H9 (cell line): ENCODE data around the gene CDC37. TPM values are rescaled to one million over a fixed set of nuclear protein-coding genes. Genes with fewer than 3 reads are reported as not detected.

Source experiments
- DNase-seq: peaks from one replicate; pipeline ENCODE4 v3.0.0-alpha.2; 2017
- H2AFZ ChIP-seq: one replicate; pipeline ENCODE4 v1.6.1; 2013; ENCODE audit warnings: mild to moderate bottlenecking, low read length, control low read depth, moderate library complexity
- H2AK5ac ChIP-seq: 2 replicates; pipeline ENCODE4 v1.6.1; 2013; ENCODE audit warnings: low read length, control low read depth, mixed read lengths; ENCODE audit not compliant: insufficient read length
- H2BK120ac ChIP-seq: one replicate; pipeline ENCODE4 v1.6.1; 2013; ENCODE audit warnings: low read depth, mild to moderate bottlenecking, low read length, control low read depth, inconsistent platforms; ENCODE audit not compliant: poor library complexity, severe bottlenecking
- H2BK12ac ChIP-seq: 2 replicates; pipeline ENCODE4 v1.6.1; 2013; ENCODE audit warnings: low read length, control low read depth, mixed read lengths, low read depth; ENCODE audit not compliant: insufficient read length
- H2BK15ac ChIP-seq: 2 replicates; pipeline ENCODE4 v1.6.1; 2013; ENCODE audit warnings: low read depth, low read length, control low read depth
- H2BK20ac ChIP-seq: one replicate; pipeline ENCODE4 v1.6.1; 2013; ENCODE audit warnings: low read depth, mild to moderate bottlenecking, low read length, control low read depth, inconsistent platforms; ENCODE audit not compliant: poor library complexity, severe bottlenecking
- H2BK5ac ChIP-seq: 2 replicates; pipeline ENCODE4 v1.6.1; 2013; ENCODE audit warnings: low read length, control low read depth, mixed read lengths; ENCODE audit not compliant: insufficient read length
- H3K14ac ChIP-seq: 2 replicates; pipeline ENCODE4 v1.6.1; 2013; ENCODE audit warnings: low read length, control low read depth; ENCODE audit not compliant: insufficient read depth
- H3K18ac ChIP-seq: 2 replicates; pipeline ENCODE4 v1.6.1; 2013; ENCODE audit warnings: low read depth, mild to moderate bottlenecking, mixed read lengths, low read length, control low read depth; ENCODE audit not compliant: insufficient read length
- H3K23ac ChIP-seq: 2 replicates; pipeline ENCODE4 v1.6.1; 2013; ENCODE audit warnings: low read length, control low read depth, mixed read lengths, low read depth; ENCODE audit not compliant: insufficient read length
- H3K23me2 ChIP-seq: 2 replicates; pipeline ENCODE4 v1.6.1; 2013; ENCODE audit warnings: low read depth, mild to moderate bottlenecking, mixed read lengths, low read length, control low read depth; ENCODE audit not compliant: insufficient read length, poor library complexity, severe bottlenecking
- H3K27ac ChIP-seq: 2 replicates; pipeline ENCODE4 v1.5.1; 2013; ENCODE audit warnings: low read length, control low read depth, mixed read lengths, low read depth; ENCODE audit not compliant: insufficient read length
- H3K27me3 ChIP-seq: 2 replicates; pipeline ENCODE4 v1.6.1; 2013; ENCODE audit warnings: low read length, control low read depth, inconsistent platforms; ENCODE audit not compliant: insufficient read depth
- H3K4ac ChIP-seq: 2 replicates; pipeline ENCODE4 v1.6.1; 2013; ENCODE audit warnings: low read depth, mild to moderate bottlenecking, control low read depth, inconsistent platforms, low read length, moderate library complexity
- H3K4me1 ChIP-seq: 2 replicates; pipeline ENCODE4 v1.6.1; 2013; ENCODE audit warnings: low read length, control low read depth, inconsistent platforms; ENCODE audit not compliant: insufficient read depth
- H3K4me2 ChIP-seq: 2 replicates; pipeline ENCODE4 v1.6.1; 2013; ENCODE audit warnings: low read length, control low read depth, mixed read lengths; ENCODE audit not compliant: insufficient read length, insufficient read depth
- H3K56ac ChIP-seq: 2 replicates; pipeline ENCODE4 v1.6.1; 2013; ENCODE audit warnings: low read depth, mild to moderate bottlenecking, mixed read lengths, low read length, control low read depth; ENCODE audit not compliant: insufficient read length
- H3K79me1 ChIP-seq: 2 replicates; pipeline ENCODE4 v1.6.1; 2013; ENCODE audit warnings: low read depth, mild to moderate bottlenecking, moderate library complexity, low read length, control low read depth, inconsistent platforms; ENCODE audit not compliant: insufficient read depth, poor library complexity, severe bottlenecking
- H3K79me2 ChIP-seq: 2 replicates; pipeline ENCODE4 v1.6.1; 2013; ENCODE audit warnings: low read length, control low read depth, inconsistent platforms; ENCODE audit not compliant: insufficient read depth
- H3K9ac ChIP-seq: 2 replicates; pipeline ENCODE4 v1.6.1; 2013; ENCODE audit warnings: low read length, control low read depth, mixed read lengths; ENCODE audit not compliant: insufficient read length; ENCODE audit errors: extremely low read depth
- H3K9me3 ChIP-seq: one replicate; pipeline ENCODE4 v1.6.1; 2013; ENCODE audit warnings: low read depth, low read length, inconsistent platforms; ENCODE audit not compliant: control insufficient read depth
- H3T11ph ChIP-seq: one replicate; pipeline ENCODE4 v1.6.1; 2013; ENCODE audit warnings: mild to moderate bottlenecking, low read length, control low read depth, inconsistent platforms
- H4K20me1 ChIP-seq: one replicate; pipeline ENCODE4 v1.6.1; 2013; ENCODE audit not compliant: control insufficient read depth, insufficient read length, insufficient read depth
- H4K5ac ChIP-seq: 2 replicates; pipeline ENCODE4 v1.6.1; 2013; ENCODE audit warnings: low read depth, mild to moderate bottlenecking, mixed read lengths, low read length, control low read depth; ENCODE audit not compliant: insufficient read length
- H4K8ac ChIP-seq: replicated peaks from 2 replicates; pipeline ENCODE4 v1.6.1; 2013; ENCODE audit warnings: low read length, control low read depth, mixed read lengths, low read depth; ENCODE audit not compliant: insufficient read length
- H4K91ac ChIP-seq: 2 replicates; pipeline ENCODE4 v1.6.1; 2013; ENCODE audit warnings: low read depth, mild to moderate bottlenecking, moderate library complexity, mixed read lengths, low read length, control low read depth; ENCODE audit not compliant: insufficient read length
- H3K27ac Mint-ChIP-seq, 3 experiments: 2 replicates in 2 of 3; 3 replicates in 1 of 3; pipeline ENCODE4 v1.8.0; 2020 to 2021; ENCODE audit warnings: mixed read lengths in 3 of 3, mild to moderate bottlenecking in 1 of 3, moderate library complexity in 1 of 3
- H3K27me3 Mint-ChIP-seq: 2 replicates; pipeline ENCODE4 v1.8.0; 2021; ENCODE audit warnings: low read depth, mild to moderate bottlenecking, moderate library complexity, mixed read lengths
- H3K36me3 Mint-ChIP-seq, 3 experiments: 2 replicates in 2 of 3; 3 replicates in 1 of 3; pipeline ENCODE4 v1.8.0; 2020 to 2021; ENCODE audit warnings: low read depth in 3 of 3, mixed read lengths in 3 of 3; ENCODE audit not compliant: insufficient read depth in 1 of 3
- H3K4me1 Mint-ChIP-seq, 2 experiments: 2 replicates each; pipeline ENCODE4 v1.8.0; 2020; ENCODE audit warnings: mixed read lengths in 2 of 2
- H3K4me3 Mint-ChIP-seq, 2 experiments: 2 replicates in 1 of 2; 3 replicates in 1 of 2; pipeline ENCODE4 v1.8.0; 2020 to 2021; ENCODE audit warnings: mild to moderate bottlenecking in 2 of 2, mixed read lengths in 2 of 2, moderate library complexity in 1 of 2
- H3K9me3 Mint-ChIP-seq, 2 experiments: 2 replicates in 1 of 2; 3 replicates in 1 of 2; pipeline ENCODE4 v1.8.0; 2020; ENCODE audit warnings: mild to moderate bottlenecking in 2 of 2, mixed read lengths in 2 of 2, moderate library complexity in 1 of 2
- CTCF ChIP-seq: fragments of 200-600 bp; sonication (generic); conservative IDR thresholded peaks from 3 replicates; pipeline ENCODE4 v1.8.0; 2021; ENCODE audit warnings: antibody characterized with exemption, mild to moderate bottlenecking
- WGBS: extraction: QIAGEN DNeasy Blood & Tissue Kit; methylation state at CpG from one replicate; pipeline ENCODE4 v1.1.7; 2013; ENCODE audit warnings: missing lambda C conversion rate, low lambda C conversion rate, mixed read lengths; ENCODE audit not compliant: insufficient read length; ENCODE audit errors: extremely low coverage; 5-methylcytosine and 5-hydroxymethylcytosine counted together
- total RNA-seq: library from RNA; stranded (reverse); gene quantifications from 2 replicates; pipeline ENCODE4 v1.2.1, GENCODE V29; 2021

CDC37 gene
- total RNA-seq, 1 experiment from 2014 or later, result 155 TPM

- Histone ChIP-seq H3K23ac (no peak overlapping the region), H3K4me2 (no peak overlapping the region), H3K79me2 (peaks cover 18% of the 10 kb centered on the region; the same call in 1 of the 2 replicates), H2BK20ac (no peak overlapping the region), H2BK12ac (no peak overlapping the region), H4K8ac (no peak overlapping the region), H4K20me1 (no peaks in the 10 kb centered on the region), H4K5ac (no peak overlapping the region), H2BK15ac (no peak overlapping the region), H3K27me3 (no peaks in the 10 kb centered on the region), H3K18ac (no peak overlapping the region), H3K56ac (no peak overlapping the region), H2AFZ (no peak overlapping the region), H2AK5ac (no peak overlapping the region), H3K23me2 (peaks cover 11% of the 10 kb centered on the region), H3K4ac (no peak overlapping the region), H3K4me1 (no peaks in the 10 kb centered on the region), H3K9ac (no peak overlapping the region), H4K91ac (no peak overlapping the region), H2BK120ac (no peak overlapping the region), H2BK5ac (no peak overlapping the region), H3K27ac (no peak overlapping the region), H3K79me1 (peaks cover 18% of the 10 kb centered on the region), H3T11ph (no peak overlapping the region), H3K9me3 (no peaks in the 10 kb centered on the region), H3K14ac (no peak overlapping the region)
- Mint-ChIP-seq H3K4me3 (no peak overlapping the region), H3K36me3 (peaks cover 25 to 60% (median 43%) of the 10 kb centered on the region in 3 experiments), H3K9me3 (no peaks in the 10 kb centered on the region), H3K4me1 (peaks cover 12 to 15% of the 10 kb centered on the region in 2 experiments), H3K27me3 (no peaks in the 10 kb centered on the region), H3K27ac (no peak overlapping the region)
- no peak for DNase-seq
- no CpG with 5 or more reads among the region's 9 CpGs for WGBS
- TF ChIP-seq CTCF, result no peak
Observed at GRCh38 chr19:10398819-10399218, 4.5 kb downstream of the CDC37 start.
